GM23248 (cell line): ENCODE data around the gene SEMA4D.

Experiments
- EZH2 ChIP-seq: fragments of 200-600 bp; sonication (generic); IDR thresholded peaks from 2 replicates; pipeline ENCODE4 v1.6.1; 2018; ENCODE audit warnings: antibody characterized with exemption, mild to moderate bottlenecking; ENCODE audit not compliant: insufficient read depth, poor library complexity, severe bottlenecking
- EZH2phosphoT487 ChIP-seq: fragments of 200-600 bp; sonication (generic); IDR thresholded peaks from 2 replicates; pipeline ENCODE4 v1.6.1; 2018; ENCODE audit warnings: antibody characterized with exemption, moderate library complexity, mild to moderate bottlenecking, low read depth; ENCODE audit not compliant: insufficient read depth

- TF ChIP-seq EZH2phosphoT487 (no peak), EZH2 (no peak)
Measured at GRCh38 chr9:89378541-89378940, 119.4 kb downstream of the SEMA4D start.
